DOHH2 (cell line): ENCODE measurements around the gene GGACT.

Experiments
- H3F3A ChIP-seq: fragments of 200-600 bp; sonication (generic), shearing (Covaris generic); 2 replicates; pipeline ENCODE4 v1.6.0; 2016; ENCODE audit warnings: antibody characterized with exemption, mild to moderate bottlenecking; ENCODE audit not compliant: control insufficient read depth, insufficient read depth
- H3K27ac ChIP-seq: fragments of 200-600 bp; sonication (generic); 2 replicates; pipeline ENCODE4 v1.5.1; 2014; ENCODE audit warnings: low read depth, mild to moderate bottlenecking, low read length, moderate library complexity
- H3K27me3 ChIP-seq: fragments of 200-600 bp; sonication (generic); 2 replicates; pipeline ENCODE4 v1.6.1; 2014; ENCODE audit warnings: mild to moderate bottlenecking, low read length, mixed read lengths; ENCODE audit not compliant: control insufficient read depth
- H3K36me3 ChIP-seq: fragments of 200-600 bp; sonication (generic); 2 replicates; pipeline ENCODE4 v1.6.1; 2014; ENCODE audit warnings: mild to moderate bottlenecking, low read length, moderate library complexity, mixed read lengths; ENCODE audit not compliant: control insufficient read depth
- H3K4me1 ChIP-seq: fragments of 200-600 bp; sonication (generic); 2 replicates; pipeline ENCODE4 v1.6.1; 2014; ENCODE audit warnings: mild to moderate bottlenecking, low read length, mixed read lengths; ENCODE audit not compliant: control insufficient read depth
- H3K4me2 ChIP-seq: fragments of 200-600 bp; sonication (generic); 2 replicates; pipeline ENCODE4 v1.6.0; 2014; ENCODE audit warnings: mild to moderate bottlenecking, low read length, moderate library complexity
- H3K4me3 ChIP-seq: fragments of 200-600 bp; sonication (generic); 2 replicates; pipeline ENCODE4 v1.5.1; 2014; ENCODE audit warnings: mild to moderate bottlenecking, low read length, mixed read lengths
- H3K79me2 ChIP-seq: fragments of 200-600 bp; sonication (generic); 2 replicates; pipeline ENCODE4 v1.6.1; 2014; ENCODE audit warnings: mild to moderate bottlenecking, low read length, mixed read lengths; ENCODE audit not compliant: control insufficient read depth
- H3K9me2 ChIP-seq: fragments of 200-600 bp; sonication (generic); replicated peaks from 2 replicates; pipeline ENCODE4 v1.6.1; 2014; ENCODE audit warnings: mild to moderate bottlenecking, low read length, mixed read lengths; ENCODE audit not compliant: control insufficient read depth
- H3K9me3 ChIP-seq: fragments of 200-600 bp; sonication (generic); 2 replicates; pipeline ENCODE4 v1.6.1; 2014; ENCODE audit warnings: antibody characterized with exemption, low read length, mixed read lengths; ENCODE audit not compliant: control insufficient read depth, insufficient read depth
- H4K20me1 ChIP-seq: fragments of 200-600 bp; sonication (generic); 2 replicates; pipeline ENCODE4 v1.6.0; 2014; ENCODE audit warnings: low read depth, mild to moderate bottlenecking, antibody characterized with exemption, low read length, moderate library complexity; ENCODE audit not compliant: control insufficient read depth, insufficient read depth
- CTCF ChIP-seq: fragments of 200-600 bp; sonication (generic); IDR thresholded peaks from one replicate; pipeline ENCODE4 v1.5.1; 2014; ENCODE audit warnings: antibody characterized with exemption, mild to moderate bottlenecking, low read depth, low read length; ENCODE audit not compliant: poor library complexity, severe bottlenecking
- EZH2phosphoT487 ChIP-seq: fragments of 200-600 bp; sonication (generic); IDR thresholded peaks from 2 replicates; pipeline ENCODE4 v1.6.1; 2017; ENCODE audit warnings: borderline replicate concordance, mild to moderate bottlenecking, antibody characterized with exemption, low read length, moderate library complexity, mixed read lengths

GGACT gene

GRCh38 chr13:100534147-100534843 is 54.3 kb downstream of the GGACT start:
- H3K27ac ChIP-seq, result no peak overlapping the region
- no peak overlapping the region for H3K4me2 ChIP-seq
- H3K27me3 ChIP-seq, result no peaks in the 10 kb centered on the region
- H3K4me3 ChIP-seq, result no peak overlapping the region
- H3F3A ChIP-seq, result no peaks in the 10 kb centered on the region
- TF ChIP-seq CTCF (no peak), EZH2phosphoT487 (no peak)
- H3K79me2 ChIP-seq, result no peaks in the 10 kb centered on the region
- H3K9me2 ChIP-seq, result no peaks in the 10 kb centered on the region
- no peaks in the 10 kb centered on the region for H4K20me1 ChIP-seq
- no peaks in the 10 kb centered on the region for H3K9me3 ChIP-seq
- H3K4me1 ChIP-seq, result no peaks in the 10 kb centered on the region
- H3K36me3 ChIP-seq, result no peaks in the 10 kb centered on the region

DNA sequence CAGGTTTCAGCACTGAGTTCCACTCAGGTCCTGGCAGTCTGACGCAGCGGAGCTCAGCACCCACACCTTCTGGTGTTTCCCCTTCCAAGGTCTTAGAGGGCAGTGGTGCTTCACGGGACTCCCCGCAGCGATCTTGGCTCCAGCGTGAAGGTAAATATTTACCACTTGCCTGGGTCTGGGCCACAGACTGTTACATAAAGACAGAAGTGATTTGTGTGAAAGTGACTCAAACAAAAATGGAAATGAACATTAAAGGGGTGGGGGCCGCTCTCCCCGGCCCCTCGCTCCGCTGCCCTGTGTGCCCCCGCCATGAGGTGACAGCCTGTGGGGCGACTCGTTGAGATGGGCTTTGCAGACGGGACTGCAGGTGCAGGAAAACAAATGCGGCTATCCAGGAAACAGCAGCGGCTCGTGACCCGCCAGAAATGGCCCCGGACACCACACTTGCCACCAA is 55.0 kb downstream of the GGACT start:
- Histone ChIP-seq H3K36me3 (no peaks in the 10 kb centered on the region), H3K4me2 (no peak overlapping the region), H3K9me2 (no peaks in the 10 kb centered on the region), H3K27ac (no peak overlapping the region), H4K20me1 (no peaks in the 10 kb centered on the region), H3F3A (no peaks in the 10 kb centered on the region), H3K4me3 (no peak overlapping the region), H3K27me3 (no peaks in the 10 kb centered on the region), H3K4me1 (no peaks in the 10 kb centered on the region), H3K9me3 (no peaks in the 10 kb centered on the region), H3K79me2 (no peaks in the 10 kb centered on the region)
- TF ChIP-seq EZH2phosphoT487 (no peak), CTCF (no peak)

DNA sequence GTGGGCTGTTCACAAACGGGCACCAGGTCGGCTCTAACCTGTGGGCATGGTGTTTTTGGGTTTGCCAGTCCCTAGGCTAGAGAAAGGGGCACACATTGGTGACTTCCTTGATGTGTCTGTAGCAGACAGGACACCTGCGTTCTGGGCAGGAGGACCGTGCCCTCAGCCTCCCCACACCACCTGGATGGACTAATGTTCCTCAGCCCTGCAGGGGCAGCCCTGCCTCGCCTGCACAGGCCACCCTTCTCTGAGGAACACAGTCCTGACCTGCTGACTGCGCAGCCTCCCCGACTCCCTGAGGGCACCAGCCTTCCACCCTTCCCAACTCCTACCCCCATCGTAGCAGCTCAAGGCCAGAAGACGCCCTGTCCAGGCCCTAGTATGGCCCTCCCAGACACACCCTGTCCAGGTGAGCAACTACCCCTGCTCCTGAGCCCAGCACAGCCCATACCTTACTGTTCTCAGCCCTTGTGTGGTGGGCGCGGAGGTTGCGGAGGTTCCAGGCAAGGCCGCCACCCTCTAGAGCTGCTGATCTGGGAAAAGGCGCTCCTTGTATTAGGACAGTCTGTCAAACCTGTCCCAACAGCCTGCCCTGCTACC is 55.7 kb downstream of the GGACT start:
- Histone ChIP-seq H3K27me3 (no peaks in the 10 kb centered on the region), H3K4me3 (no peak overlapping the region), H3K36me3 (no peaks in the 10 kb centered on the region), H3K27ac (no peak overlapping the region), H4K20me1 (no peaks in the 10 kb centered on the region), H3K4me2 (no peak overlapping the region), H3K9me3 (no peaks in the 10 kb centered on the region), H3K4me1 (no peaks in the 10 kb centered on the region), H3K9me2 (no peaks in the 10 kb centered on the region), H3F3A (no peaks in the 10 kb centered on the region), H3K79me2 (no peaks in the 10 kb centered on the region)
- no peak for TF ChIP-seq EZH2phosphoT487
- no peak for TF ChIP-seq CTCF
